ENCODE measurements around the gene SMARCD3.

Gene SMARCD3

GRCh38 chr7:151206914-151207313 lies 41.6 kb downstream of the SMARCD3 start:
- no peak for DNase-seq

DNA sequence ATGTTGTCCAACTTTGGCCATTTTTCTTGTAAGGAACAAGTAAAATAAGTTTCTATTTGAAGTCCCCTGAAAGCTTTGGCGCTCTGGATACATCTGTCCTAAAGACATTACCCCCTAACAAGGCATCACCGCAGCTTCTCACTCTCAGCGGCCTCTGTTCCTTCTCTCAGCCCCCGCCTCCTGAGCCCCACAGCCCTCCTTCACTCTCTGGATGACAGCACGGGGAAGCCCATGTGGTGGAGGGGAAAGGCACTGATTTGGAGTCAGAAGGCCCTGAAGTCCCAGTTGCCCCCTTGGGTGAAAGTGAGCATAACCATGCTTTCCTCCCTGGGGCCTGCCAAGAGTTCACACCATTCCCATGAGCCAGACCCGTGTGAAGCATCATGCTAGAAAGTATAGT lies 42.8 kb downstream of the SMARCD3 start:
- DNase-seq, result no peak

DNA sequence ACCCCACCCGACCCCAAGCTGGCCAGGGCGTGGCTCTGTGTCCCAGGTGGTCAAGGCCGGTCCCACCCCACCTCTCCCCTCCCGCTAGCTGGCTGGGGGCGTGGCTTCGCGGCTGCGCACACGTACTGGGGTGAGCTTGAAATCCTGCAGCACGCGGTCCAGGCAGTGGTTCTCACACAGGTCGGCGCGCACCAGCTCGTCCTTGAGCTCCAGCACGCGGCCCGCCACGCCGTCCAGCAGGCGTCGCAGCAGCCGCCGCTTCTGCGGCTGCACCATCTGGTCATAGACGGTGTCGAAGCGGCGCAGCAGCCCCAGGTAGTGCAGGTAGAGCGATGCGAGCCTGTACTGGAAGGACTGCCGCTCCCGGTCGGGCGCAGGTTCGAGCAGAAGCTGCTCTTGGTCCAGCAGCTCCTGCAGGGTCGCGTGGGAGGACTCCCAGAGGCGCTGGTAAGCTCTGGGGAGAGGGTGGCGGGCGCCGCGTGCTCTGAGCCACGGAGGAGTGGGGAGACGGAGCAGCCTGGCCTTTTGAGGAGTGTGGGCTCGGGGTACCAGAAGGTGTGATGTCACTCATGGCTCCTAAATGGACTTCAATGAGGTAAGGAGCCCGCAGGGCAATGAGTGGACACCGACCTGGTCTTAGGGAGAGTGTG lies 44.0 kb downstream of the SMARCD3 start:
- no peak for DNase-seq

- no peak for DNase-seq
These were observed 45.7 kb downstream of the SMARCD3 start for GRCh38 chr7:151202836-151203235.

DNA sequence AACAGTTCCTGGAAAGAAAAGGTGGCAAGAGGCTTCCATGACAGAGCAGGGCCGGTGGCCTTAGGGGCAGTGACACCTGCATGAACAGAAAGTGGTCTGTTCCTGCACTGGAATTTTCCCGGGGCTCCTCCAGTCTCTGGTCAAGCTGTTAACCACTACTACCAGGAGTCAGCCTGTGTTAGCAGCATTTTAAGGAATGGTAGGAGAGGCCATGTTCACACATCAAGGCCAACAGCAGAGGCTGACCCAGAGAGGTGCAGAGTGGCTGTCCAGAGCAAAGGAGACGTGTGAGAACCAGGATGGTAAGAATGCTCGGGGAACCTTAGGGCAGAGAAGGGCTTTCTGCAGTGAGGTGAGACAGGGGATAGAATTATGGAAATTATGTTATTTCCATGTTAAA lies 46.7 kb downstream of the SMARCD3 start:
- no peak for DNase-seq

DNA sequence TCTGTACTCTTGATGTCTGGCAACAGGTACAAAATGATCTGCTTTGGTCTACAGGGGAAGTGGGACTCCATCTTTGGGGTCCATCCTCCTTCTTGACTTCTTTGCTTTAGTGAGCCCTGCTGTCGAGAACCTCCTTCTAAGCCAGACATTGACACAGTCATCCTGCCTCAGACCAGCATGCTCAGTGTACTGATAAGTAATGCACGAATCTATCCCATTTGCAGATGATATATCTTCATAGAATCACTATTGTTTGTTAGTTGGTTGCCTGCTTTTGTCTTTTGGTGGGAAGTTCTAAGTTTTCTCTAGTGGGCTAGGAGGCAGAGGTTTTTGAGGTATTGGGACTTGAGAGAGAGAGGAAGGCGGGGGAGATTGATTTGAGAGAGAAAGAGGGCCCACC lies 47.1 kb downstream of the SMARCD3 start:
- DNase-seq, result no peak

DNA sequence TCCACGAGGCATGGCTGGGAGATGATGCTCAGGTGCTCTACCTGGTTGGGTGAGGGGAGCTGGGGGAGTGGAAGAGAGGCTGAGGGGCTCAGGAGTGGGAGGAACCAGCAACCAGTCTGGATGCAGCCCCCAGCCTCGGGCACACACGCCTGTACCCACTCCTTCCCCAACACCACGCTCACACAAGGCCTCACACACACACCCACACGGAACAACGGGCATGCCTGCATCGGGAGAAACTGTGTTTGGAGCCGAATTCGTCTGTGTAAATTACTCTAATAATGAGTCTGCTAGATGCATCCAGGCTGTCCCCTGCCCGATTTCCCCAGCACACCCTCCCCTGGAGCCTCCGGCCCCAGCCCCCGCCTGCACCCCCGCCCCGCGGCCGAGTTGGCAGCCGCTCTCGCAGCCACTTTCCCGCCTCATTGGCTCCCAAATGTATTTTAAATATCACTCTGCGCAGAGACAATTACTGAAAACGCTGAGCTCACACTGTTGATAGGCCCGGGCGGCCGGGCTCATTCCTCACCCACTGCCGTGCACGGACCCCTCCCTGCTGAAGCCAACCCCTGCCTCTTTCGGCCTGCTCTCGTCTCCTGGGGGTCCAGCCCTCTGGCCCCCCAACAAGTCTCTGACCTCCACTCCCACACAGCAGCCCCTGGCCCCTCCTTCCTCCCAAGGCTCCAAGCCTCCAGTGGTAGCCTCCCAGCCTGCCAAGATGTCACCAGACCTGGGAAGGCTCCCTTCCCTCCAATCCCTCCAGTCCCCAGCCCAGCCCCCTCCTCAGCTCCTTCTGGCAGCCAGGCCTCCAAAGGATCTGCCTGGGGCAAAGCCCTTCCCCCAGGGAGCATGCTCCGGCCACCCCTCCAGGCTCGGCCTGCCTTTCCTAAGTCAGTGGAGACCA lies 49.3 kb downstream of the SMARCD3 start:
- DNase-seq, result no peak

DNA sequence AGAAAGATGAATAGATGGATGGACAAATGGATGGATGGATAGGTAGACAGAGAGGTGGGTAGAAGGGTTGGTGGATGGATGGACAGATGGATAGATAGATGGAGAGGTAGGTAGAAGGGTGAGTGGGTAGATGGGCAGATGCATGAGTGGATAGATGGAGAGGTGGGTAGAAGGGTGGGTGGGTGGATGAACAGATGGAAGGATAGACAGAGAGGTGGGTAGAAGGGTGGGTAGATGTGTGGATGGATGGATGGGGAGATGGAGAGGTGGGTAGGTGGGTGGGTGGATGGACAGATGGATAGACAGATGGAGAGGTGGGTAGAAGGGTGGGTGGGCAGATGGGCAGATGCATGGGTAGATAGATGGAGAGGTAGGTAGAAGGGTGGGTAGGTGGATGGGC lies 50.6 kb downstream of the SMARCD3 start:
- no peak for DNase-seq

DNA sequence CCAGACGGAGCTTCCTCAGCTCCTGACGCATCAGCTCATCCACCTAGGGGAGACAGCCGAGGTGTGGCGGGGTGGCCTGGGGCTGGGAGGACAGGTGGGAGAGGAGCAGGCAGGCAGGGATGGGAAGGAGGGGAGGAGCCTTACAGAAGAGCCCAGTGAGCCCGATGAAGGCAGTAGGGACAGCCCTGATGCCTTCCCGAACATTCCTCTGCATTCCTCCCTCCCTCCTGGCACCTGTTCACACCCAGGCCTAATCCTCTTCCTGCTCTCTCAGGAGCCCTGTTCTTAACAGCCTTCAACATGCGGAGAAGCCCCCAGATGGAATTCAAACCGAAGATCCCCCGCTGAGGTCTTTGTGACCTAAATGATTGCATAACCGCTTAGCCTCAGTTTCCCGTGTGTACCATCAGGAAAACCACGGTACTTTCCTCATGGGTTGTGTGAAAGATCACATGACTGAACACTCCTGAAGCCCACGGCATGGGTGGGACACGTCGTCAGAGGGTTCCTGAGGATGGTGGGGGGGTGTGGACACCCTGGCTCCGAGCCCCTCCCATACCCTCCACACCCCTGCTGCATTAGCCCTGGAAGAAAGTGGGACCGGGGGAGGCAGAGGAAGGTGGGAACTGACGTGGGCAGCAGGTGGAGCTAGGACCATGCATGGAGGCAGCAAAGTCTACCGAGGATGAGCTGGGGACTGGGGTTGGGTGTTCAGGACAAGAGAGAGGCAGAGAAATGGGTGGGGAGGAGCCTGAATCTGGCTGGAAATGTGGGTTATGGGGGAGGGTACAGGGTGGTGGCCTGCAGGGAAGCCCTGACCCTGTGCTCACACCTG lies 52.7 kb downstream of the SMARCD3 start:
- DNase-seq, result no peak

- DNase-seq, result no peak
These were observed 54.3 kb downstream of the SMARCD3 start for GRCh38 chr7:151194188-151194587.

- no peak for DNase-seq
These were observed 55.1 kb downstream of the SMARCD3 start for GRCh38 chr7:151193203-151193978.

DNA sequence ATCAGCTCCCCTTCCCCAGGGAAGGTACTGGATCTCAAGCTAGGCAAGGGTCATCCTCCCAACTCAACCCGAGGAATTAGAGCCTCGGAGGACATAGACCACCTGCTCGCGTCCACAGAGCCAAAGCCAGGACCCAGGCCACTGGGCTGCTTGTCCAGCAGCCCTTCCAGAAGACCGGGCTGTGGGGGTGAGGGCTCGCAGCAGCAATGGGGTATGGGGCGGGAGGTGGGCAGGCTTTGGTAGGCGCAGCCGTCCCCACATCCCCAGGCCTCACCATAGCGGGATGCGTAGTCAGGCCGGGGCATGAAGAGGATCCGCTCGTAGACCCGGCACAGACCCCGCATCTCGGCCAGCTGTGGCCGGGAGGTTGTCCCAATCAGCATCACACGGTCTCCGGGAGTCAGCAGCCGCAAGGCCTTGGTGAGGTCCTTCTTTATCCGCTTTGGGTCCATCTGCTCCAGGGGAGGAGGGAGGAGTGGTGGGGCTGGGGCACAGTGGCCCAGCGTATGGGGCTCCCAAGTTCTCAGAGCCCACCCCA lies 56.4 kb downstream of the SMARCD3 start:
- DNase-seq, result no peak

- no peak for DNase-seq
These were observed 57.0 kb downstream of the SMARCD3 start for GRCh38 chr7:151191544-151191943.

GRCh38 chr7:151189038-151189437 lies 59.5 kb downstream of the SMARCD3 start:
- DNase-seq, result no peak

Measured in stimulated activated CD4-positive, alpha-beta T cell treated with anti-CD3 and anti-CD28 coated beads, Interleukin-1b, Interleukin-23, amount 100 ng/mL, for 48 hours (primary cell).